CD4-positive, alpha-beta T cell treated with Interleukin-1 beta for 1 hour (primary cell): ENCODE measurements around the gene KCNE3.
A peak's percentile ranks its signal among the peaks of the same experiment; 100 is the strongest.
"Not testable (repeated sequence)": the region's sequence is repeated elsewhere in the genome, so short reads cannot be mapped to it uniquely, and the experiment has no call there.

Experiments
- DNase-seq, 2 donors: peaks; one replicate each; pipeline ENCODE4 v3.0.0-alpha.2; 2020 to 2022

The KCNE3 gene

GRCh38 chr11:74438681-74439080 lies 28.7 kb downstream of the KCNE3 start:
- no peak for DNase-seq

- DNase-seq, result no peak
Observed at GRCh38 chr11:74437441-74438042, 29.8 kb downstream of the KCNE3 start.

GRCh38 chr11:74434528-74434927 lies 32.8 kb downstream of the KCNE3 start:
- peak in 1 of 2 donors; percentile 7 for DNase-seq

GRCh38 chr11:74429205-74429604 lies 38.1 kb downstream of the KCNE3 start:
- no peak for DNase-seq

- no peak for DNase-seq
Observed at GRCh38 chr11:74427384-74427886, 39.9 kb downstream of the KCNE3 start.

- no peak for DNase-seq
Observed at GRCh38 chr11:74425100-74425499, 42.2 kb downstream of the KCNE3 start.

GRCh38 chr11:74418509-74418895 lies 48.8 kb downstream of the KCNE3 start:
- DNase-seq, result no peak

GRCh38 chr11:74417860-74418508 lies 49.4 kb downstream of the KCNE3 start:
- no peak for DNase-seq

GRCh38 chr11:74417379-74417804 lies 50.0 kb downstream of the KCNE3 start:
- peak in 1 of 2 donors; percentile 19 for DNase-seq

- not testable (repeated sequence) for DNase-seq
Observed at GRCh38 chr11:74416974-74417373, 50.4 kb downstream of the KCNE3 start.

GRCh38 chr11:74412733-74413359 lies 54.5 kb downstream of the KCNE3 start:
- no peak for DNase-seq

- DNase-seq, result no peak
Observed at GRCh38 chr11:74412321-74412720, 55.0 kb downstream of the KCNE3 start.

- DNase-seq, result no peak
Observed at GRCh38 chr11:74409633-74410032, 57.7 kb downstream of the KCNE3 start.
